A673 (cell line): ENCODE measurements around the gene EML6.

ENCODE experiments used
- EZH2 ChIP-seq: fragments of 200-600 bp; sonication (generic); IDR thresholded peaks from 2 replicates; pipeline ENCODE4 v1.6.1; 2017; ENCODE audit warnings: borderline replicate concordance, low read depth, mild to moderate bottlenecking, mixed read lengths, antibody characterized with exemption, low read length; ENCODE audit not compliant: poor library complexity, severe bottlenecking
- TF ChIP-seq, protein P1 (sequence below): fragments of 300-800, 200-600 bp; sonication (generic); conservative IDR thresholded peaks from 2 replicates; pipeline ENCODE4 v1.5.1; 2017; ENCODE audit warnings: low read depth, mild to moderate bottlenecking, antibody characterized with exemption, low read length, moderate library complexity, mixed read lengths

DNA sequence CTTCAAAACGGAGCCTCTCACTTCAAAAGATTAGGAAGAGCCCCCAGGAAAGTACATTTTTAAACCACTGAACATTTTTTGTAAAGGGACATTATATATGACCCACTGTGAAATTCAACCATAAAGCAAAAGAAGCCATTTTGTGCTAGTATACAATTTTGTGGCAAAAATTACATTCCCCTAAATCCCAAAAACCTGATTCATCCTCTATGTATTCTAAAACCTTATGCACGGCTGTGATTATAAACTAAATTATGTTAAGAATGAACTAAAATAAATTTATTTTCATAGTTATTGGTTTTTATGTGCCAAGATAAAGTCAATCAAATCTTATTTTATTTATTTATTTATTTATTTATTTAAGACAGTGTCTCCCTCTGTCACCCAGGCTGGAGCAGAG, 278.3 kb downstream of the EML6 start:
- TF ChIP-seq, protein P1, sequence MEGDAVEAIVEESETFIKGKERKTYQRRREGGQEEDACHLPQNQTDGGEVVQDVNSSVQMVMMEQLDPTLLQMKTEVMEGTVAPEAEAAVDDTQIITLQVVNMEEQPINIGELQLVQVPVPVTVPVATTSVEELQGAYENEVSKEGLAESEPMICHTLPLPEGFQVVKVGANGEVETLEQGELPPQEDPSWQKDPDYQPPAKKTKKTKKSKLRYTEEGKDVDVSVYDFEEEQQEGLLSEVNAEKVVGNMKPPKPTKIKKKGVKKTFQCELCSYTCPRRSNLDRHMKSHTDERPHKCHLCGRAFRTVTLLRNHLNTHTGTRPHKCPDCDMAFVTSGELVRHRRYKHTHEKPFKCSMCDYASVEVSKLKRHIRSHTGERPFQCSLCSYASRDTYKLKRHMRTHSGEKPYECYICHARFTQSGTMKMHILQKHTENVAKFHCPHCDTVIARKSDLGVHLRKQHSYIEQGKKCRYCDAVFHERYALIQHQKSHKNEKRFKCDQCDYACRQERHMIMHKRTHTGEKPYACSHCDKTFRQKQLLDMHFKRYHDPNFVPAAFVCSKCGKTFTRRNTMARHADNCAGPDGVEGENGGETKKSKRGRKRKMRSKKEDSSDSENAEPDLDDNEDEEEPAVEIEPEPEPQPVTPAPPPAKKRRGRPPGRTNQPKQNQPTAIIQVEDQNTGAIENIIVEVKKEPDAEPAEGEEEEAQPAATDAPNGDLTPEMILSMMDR = no peak
- TF ChIP-seq EZH2 = no peak
